ENCODE results near the gene SNAPC4. TPM values are rescaled to one million over a fixed set of nuclear protein-coding genes. Genes with fewer than 3 reads are reported as not detected.

The SNAPC4 gene
- total and polyA plus RNA-seq, 2 of the 8 experiments (the other 6 are each of a cell fraction or from before 2014, with no cell fraction given), result 6.9 to 18.1 TPM

DNA sequence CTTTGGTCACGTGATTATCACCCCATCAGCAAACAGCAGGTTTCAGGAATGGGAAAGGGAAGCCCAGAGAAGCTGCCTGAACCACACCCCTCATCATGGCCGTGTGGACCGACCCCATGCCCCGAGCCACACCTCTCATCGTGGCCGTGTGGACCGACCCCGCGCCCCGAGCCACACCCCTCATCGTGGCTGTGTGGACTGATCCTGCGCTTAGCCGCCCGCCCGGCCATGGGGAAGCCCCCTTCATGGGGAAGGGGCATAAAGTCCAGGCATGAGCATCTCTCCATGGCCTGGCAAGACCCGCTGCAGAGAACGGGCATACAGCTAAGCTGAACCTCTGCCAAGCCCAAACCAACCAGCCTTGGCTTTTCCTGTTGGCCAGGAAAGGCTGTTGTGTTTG is 6.4 kb downstream of the SNAPC4 start:
- Histone ChIP-seq H3K23ac (ENCODE audit: insufficient read length) (no peak overlapping the region), H2BK12ac (ENCODE audit: low read depth, low read length) (no peak overlapping the region), H3K18ac (ENCODE audit: extremely low read depth, low read length) (no peak overlapping the region), H4K91ac (replicated peaks; ENCODE audit: insufficient read length, low read length) (no peak overlapping the region), H2AFZ (ENCODE audit: low read length) (no peak overlapping the region), H3K9me3 (ENCODE audit: insufficient read depth in 2 of 2, low read depth in 1 of 2, low read length in 1 of 2) (no peaks in the 10 kb centered on the region), H3K79me2 (ENCODE audit: control insufficient read depth in 1 of 2, insufficient read depth in 2 of 2, low read length in 2 of 2) (peaks cover 0 to 13% of the 10 kb centered on the region in 2 experiments; a peak in 2 of 4 replicates), H3K4me2 (ENCODE audit: insufficient read depth in 1 of 2, low read depth in 2 of 2, low read length in 2 of 2) (no peak overlapping the region), H2BK120ac (replicated peaks; ENCODE audit: low read depth, low read length) (no peak overlapping the region), H2BK15ac (ENCODE audit: low read length) (no peak overlapping the region), H3K23me2 (ENCODE audit: low read depth, low read length) (0 out of 2 replicates have a peak, but pooled peaks cover under 1% of the 10 kb centered on the region), H3K36me3 (ENCODE audit: control insufficient read depth in 2 of 4, insufficient read depth in 4 of 4, low read length in 3 of 4) (peaks cover 40 to 81% (median 68%) of the 10 kb centered on the region in 4 experiments), H4K8ac (ENCODE audit: extremely low read depth, insufficient read depth, low read length) (no peak overlapping the region), H2BK20ac (ENCODE audit: low read length) (no peak overlapping the region), H3K27me3 (replicated peaks in 1 of 4; ENCODE audit: control insufficient read depth in 3 of 4, extremely low read depth in 1 of 4, insufficient read depth in 3 of 4, low read length in 3 of 4) (no peaks in the 10 kb centered on the region), H3K4me1 (replicated peaks in 1 of 4; ENCODE audit: control insufficient read depth in 3 of 4, insufficient read depth in 4 of 4, low read length in 3 of 4) (peaks cover 0 to 1% (median under 1%) of the 10 kb centered on the region in 4 experiments; a peak in 5 of 7 replicates), H3K79me1 (ENCODE audit: low read depth, low read length) (peaks cover 7% of the 10 kb centered on the region; the same call in 1 of the 2 replicates), H3K9ac (replicated peaks in 1 of 4; ENCODE audit: extremely low read depth in 1 of 4, low read depth in 3 of 4, low read length in 3 of 4) (no peak overlapping the region), H2AK5ac (ENCODE audit: low read depth, low read length) (no peak overlapping the region), H2BK5ac (ENCODE audit: low read depth, low read length) (no peak overlapping the region), H4K20me1 (replicated peaks in 1 of 2; ENCODE audit: control insufficient read depth in 1 of 2, insufficient read depth in 2 of 2, low read length in 2 of 2) (peaks cover 5 to 11% of the 10 kb centered on the region in 2 experiments), H4K5ac (ENCODE audit: insufficient read length, low read depth, low read length) (no peak overlapping the region), H3K27ac (ENCODE audit: low read depth, low read length) (no peak overlapping the region), H3K4ac (replicated peaks; ENCODE audit: insufficient read length, low read depth, low read length) (no peak overlapping the region), H3K56ac (replicated peaks; ENCODE audit: insufficient read length, low read depth, low read length) (no peak overlapping the region), H3K14ac (ENCODE audit: insufficient read length) (no peak overlapping the region), H3K4me3 (ENCODE audit: extremely low read depth in 1 of 4, insufficient read depth in 2 of 4, low read depth in 3 of 4, low read length in 4 of 4) (no peak overlapping the region)
- WGBS, 2 experiments (ENCODE audit: extremely low coverage in 1 of 2, insufficient coverage in 1 of 2, insufficient read length in 1 of 2, insufficient replicate concordance in 2 of 2, low coverage in 1 of 2, low lambda C conversion rate in 2 of 2, missing lambda C conversion rate in 1 of 2), result 95% methylated on average over 17 of the region's 17 CpGs; no CpG with 5 or more reads in 1 of the 2 experiments
- TF ChIP-seq KDM5A (IDR thresholded peaks at IDR 0.05; ENCODE audit: low read length), result no peak
- no peak for TF ChIP-seq NANOG (IDR thresholded peaks at IDR 0.05; ENCODE audit: insufficient read depth, low read depth, low read length, poor library complexity, severe bottlenecking)
- no peak for TF ChIP-seq KDM1A (IDR thresholded peaks at IDR 0.05; ENCODE audit: borderline replicate concordance, low read length)
- no peak for TF ChIP-seq JUN (IDR thresholded peaks at IDR 0.05; ENCODE audit: low read depth, low read length)
- no peak for DNase-seq (ENCODE audit: low read depth in 1 of 2, low spot score in 2 of 2)
- POLR2A ChIA-PET (ENCODE audit: partially characterized antibody), result interaction anchor here (0.8 to 14.6 kb wide), 12 partner anchors 4 to 82 kb away, joined by 3 to 139 read pairs (median 6); partner anchors contain the start of genes ENTR1, PMPCA and SNAPC4
- CTCF ChIA-PET (ENCODE audit: partially characterized antibody), result interaction anchor here (0.9 to 1.2 kb wide), 3 partner anchors 10 to 71 kb away, joined by 3 read pairs; no protein-coding TSS in a partner anchor
- FAIRE-seq, result no peak
